WTC11 (cell line): ENCODE measurements around the gene PUSL1.

Source experiments
- CREB1 ChIP-seq: sonication (generic); formaldehyde crosslinking; IDR thresholded peaks from 2 replicates; pipeline ENCODE4 v1.8.0; 2023; ENCODE audit warnings: mild to moderate bottlenecking, missing genetic modification reagents
- ETV6 ChIP-seq: sonication (generic); formaldehyde crosslinking; IDR thresholded peaks from 2 replicates; pipeline ENCODE4 v1.8.1; 2022; ENCODE audit warnings: mild to moderate bottlenecking, missing genetic modification reagents
- IRF2 ChIP-seq: sonication (generic); formaldehyde crosslinking; IDR thresholded peaks from 2 replicates; pipeline ENCODE4 v1.8.0; 2022; ENCODE audit warnings: low read depth, missing genetic modification reagents, borderline replicate concordance
- MXD4 ChIP-seq: fragments of 250-450 bp; sonication (Bioruptor Pico); IDR thresholded peaks from 2 replicates; pipeline ENCODE4 v1.8.0; 2021; ENCODE audit warnings: mild to moderate bottlenecking, moderate library complexity, borderline replicate concordance
- OVOL2 ChIP-seq: fragments of 250-450 bp; sonication (Bioruptor Pico); IDR thresholded peaks from 2 replicates; pipeline ENCODE4 v1.9.0; 2021; ENCODE audit warnings: mild to moderate bottlenecking, borderline replicate concordance
- SP1 ChIP-seq: sonication (generic); formaldehyde crosslinking; conservative IDR thresholded peaks from 2 replicates; pipeline ENCODE4 v1.8.1; 2022; ENCODE audit warnings: missing genetic modification reagents
- TF ChIP-seq, protein P1 (sequence below): fragments of 200-600 bp; IDR thresholded peaks from 2 replicates; pipeline ENCODE4 v1.8.0; 2022; ENCODE audit warnings: antibody characterized with exemption
- TF ChIP-seq, protein P2 (sequence below): sonication (generic); formaldehyde crosslinking; IDR thresholded peaks from 2 replicates; pipeline ENCODE4 v1.8.1; 2022; ENCODE audit warnings: low read depth, mild to moderate bottlenecking, moderate library complexity, missing genetic modification reagents, borderline replicate concordance
- TF ChIP-seq, protein P3 (sequence below): sonication (generic); formaldehyde crosslinking; conservative IDR thresholded peaks from 2 replicates; pipeline ENCODE4 v1.8.1; 2022; ENCODE audit warnings: mild to moderate bottlenecking, missing genetic modification reagents
- TF ChIP-seq, protein P4 (sequence below): sonication (generic); formaldehyde crosslinking; IDR thresholded peaks from 2 replicates; pipeline ENCODE4 v1.8.1; 2023; ENCODE audit warnings: mild to moderate bottlenecking, moderate library complexity, missing genetic modification reagents
- TF ChIP-seq, protein P5 (sequence below): sonication (generic); formaldehyde crosslinking; IDR thresholded peaks from 2 replicates; pipeline ENCODE4 v1.8.0; 2023; ENCODE audit warnings: missing genetic modification reagents, mild to moderate bottlenecking, borderline replicate concordance
- TF ChIP-seq, protein P6 (sequence below): sonication (generic); formaldehyde crosslinking; IDR thresholded peaks from 2 replicates; pipeline ENCODE4 v1.8.0; 2022; ENCODE audit warnings: mild to moderate bottlenecking, missing genetic modification reagents

DNA sequence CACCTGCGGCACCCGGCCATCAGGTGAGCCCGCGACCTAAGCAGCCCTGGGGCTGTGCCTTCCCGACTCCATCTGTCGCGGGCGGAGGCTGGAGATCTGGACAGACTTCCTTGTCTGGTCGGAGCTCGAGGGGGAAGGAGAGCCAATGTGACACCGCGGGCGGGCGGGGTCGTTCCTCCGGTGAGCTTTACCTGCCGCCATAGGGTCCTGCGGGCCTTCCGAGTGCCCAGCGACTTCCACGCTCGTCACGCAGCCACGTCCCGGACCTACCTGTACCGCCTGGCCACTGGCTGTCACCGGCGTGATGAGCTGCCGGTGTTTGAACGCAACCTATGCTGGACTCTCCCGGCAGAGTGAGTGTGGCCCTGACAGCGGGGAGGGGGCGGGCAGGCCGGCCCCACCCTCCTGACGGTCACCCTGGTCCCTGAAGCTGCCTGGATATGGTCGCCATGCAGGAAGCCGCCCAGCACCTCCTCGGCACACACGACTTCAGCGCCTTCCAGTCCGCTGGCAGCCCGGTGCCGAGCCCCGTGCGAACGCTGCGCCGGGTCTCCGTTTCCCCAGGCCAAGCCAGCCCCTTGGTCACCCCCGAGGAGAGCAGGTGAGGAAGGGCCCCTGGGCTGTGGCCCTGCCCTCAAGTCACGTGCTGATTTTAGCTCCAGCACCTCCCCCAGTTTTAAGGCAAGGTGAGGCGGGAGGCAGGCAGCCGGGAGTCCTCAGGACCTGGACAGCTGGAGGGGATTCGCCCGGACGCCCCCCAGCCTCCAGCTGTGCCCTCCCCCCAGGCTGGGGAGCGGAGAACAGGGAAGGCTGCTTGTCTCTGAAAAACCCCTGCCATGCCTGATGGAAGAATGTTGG lies 1.1 kb downstream of the PUSL1 start:
- TF ChIP-seq, protein P1, sequence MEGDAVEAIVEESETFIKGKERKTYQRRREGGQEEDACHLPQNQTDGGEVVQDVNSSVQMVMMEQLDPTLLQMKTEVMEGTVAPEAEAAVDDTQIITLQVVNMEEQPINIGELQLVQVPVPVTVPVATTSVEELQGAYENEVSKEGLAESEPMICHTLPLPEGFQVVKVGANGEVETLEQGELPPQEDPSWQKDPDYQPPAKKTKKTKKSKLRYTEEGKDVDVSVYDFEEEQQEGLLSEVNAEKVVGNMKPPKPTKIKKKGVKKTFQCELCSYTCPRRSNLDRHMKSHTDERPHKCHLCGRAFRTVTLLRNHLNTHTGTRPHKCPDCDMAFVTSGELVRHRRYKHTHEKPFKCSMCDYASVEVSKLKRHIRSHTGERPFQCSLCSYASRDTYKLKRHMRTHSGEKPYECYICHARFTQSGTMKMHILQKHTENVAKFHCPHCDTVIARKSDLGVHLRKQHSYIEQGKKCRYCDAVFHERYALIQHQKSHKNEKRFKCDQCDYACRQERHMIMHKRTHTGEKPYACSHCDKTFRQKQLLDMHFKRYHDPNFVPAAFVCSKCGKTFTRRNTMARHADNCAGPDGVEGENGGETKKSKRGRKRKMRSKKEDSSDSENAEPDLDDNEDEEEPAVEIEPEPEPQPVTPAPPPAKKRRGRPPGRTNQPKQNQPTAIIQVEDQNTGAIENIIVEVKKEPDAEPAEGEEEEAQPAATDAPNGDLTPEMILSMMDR, result no peak
- TF ChIP-seq, protein P2, sequence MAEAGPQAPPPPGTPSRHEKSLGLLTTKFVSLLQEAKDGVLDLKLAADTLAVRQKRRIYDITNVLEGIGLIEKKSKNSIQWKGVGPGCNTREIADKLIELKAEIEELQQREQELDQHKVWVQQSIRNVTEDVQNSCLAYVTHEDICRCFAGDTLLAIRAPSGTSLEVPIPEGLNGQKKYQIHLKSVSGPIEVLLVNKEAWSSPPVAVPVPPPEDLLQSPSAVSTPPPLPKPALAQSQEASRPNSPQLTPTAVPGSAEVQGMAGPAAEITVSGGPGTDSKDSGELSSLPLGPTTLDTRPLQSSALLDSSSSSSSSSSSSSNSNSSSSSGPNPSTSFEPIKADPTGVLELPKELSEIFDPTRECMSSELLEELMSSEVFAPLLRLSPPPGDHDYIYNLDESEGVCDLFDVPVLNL (CRISPR knock-in tag), result no peak
- TF ChIP-seq, protein P3, sequence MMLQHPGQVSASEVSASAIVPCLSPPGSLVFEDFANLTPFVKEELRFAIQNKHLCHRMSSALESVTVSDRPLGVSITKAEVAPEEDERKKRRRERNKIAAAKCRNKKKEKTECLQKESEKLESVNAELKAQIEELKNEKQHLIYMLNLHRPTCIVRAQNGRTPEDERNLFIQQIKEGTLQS (CRISPR knock-in tag), result no peak
- TF ChIP-seq SP1 (CRISPR knock-in tag) (no peak), CREB1 (CRISPR knock-in tag) (no peak), MXD4 (CRISPR knock-in tag) (no peak), ETV6 (CRISPR knock-in tag) (no peak), OVOL2 (CRISPR knock-in tag) (no peak), IRF2 (CRISPR knock-in tag) (no peak)
- TF ChIP-seq, protein P4, sequence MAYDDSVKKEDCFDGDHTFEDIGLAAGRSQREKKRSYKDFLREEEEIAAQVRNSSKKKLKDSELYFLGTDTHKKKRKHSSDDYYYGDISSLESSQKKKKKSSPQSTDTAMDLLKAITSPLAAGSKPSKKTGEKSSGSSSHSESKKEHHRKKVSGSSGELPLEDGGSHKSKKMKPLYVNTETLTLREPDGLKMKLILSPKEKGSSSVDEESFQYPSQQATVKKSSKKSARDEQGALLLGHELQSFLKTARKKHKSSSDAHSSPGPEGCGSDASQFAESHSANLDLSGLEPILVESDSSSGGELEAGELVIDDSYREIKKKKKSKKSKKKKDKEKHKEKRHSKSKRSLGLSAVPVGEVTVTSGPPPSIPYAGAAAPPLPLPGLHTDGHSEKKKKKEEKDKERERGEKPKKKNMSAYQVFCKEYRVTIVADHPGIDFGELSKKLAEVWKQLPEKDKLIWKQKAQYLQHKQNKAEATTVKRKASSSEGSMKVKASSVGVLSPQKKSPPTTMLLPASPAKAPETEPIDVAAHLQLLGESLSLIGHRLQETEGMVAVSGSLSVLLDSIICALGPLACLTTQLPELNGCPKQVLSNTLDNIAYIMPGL (CRISPR knock-in tag), result no peak
- TF ChIP-seq, protein P5, sequence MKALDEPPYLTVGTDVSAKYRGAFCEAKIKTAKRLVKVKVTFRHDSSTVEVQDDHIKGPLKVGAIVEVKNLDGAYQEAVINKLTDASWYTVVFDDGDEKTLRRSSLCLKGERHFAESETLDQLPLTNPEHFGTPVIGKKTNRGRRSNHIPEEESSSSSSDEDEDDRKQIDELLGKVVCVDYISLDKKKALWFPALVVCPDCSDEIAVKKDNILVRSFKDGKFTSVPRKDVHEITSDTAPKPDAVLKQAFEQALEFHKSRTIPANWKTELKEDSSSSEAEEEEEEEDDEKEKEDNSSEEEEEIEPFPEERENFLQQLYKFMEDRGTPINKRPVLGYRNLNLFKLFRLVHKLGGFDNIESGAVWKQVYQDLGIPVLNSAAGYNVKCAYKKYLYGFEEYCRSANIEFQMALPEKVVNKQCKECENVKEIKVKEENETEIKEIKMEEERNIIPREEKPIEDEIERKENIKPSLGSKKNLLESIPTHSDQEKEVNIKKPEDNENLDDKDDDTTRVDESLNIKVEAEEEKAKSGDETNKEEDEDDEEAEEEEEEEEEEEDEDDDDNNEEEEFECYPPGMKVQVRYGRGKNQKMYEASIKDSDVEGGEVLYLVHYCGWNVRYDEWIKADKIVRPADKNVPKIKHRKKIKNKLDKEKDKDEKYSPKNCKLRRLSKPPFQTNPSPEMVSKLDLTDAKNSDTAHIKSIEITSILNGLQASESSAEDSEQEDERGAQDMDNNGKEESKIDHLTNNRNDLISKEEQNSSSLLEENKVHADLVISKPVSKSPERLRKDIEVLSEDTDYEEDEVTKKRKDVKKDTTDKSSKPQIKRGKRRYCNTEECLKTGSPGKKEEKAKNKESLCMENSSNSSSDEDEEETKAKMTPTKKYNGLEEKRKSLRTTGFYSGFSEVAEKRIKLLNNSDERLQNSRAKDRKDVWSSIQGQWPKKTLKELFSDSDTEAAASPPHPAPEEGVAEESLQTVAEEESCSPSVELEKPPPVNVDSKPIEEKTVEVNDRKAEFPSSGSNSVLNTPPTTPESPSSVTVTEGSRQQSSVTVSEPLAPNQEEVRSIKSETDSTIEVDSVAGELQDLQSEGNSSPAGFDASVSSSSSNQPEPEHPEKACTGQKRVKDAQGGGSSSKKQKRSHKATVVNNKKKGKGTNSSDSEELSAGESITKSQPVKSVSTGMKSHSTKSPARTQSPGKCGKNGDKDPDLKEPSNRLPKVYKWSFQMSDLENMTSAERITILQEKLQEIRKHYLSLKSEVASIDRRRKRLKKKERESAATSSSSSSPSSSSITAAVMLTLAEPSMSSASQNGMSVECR (CRISPR knock-in tag), result no peak; the same call in 1 of the 2 replicates
- TF ChIP-seq, protein P6, sequence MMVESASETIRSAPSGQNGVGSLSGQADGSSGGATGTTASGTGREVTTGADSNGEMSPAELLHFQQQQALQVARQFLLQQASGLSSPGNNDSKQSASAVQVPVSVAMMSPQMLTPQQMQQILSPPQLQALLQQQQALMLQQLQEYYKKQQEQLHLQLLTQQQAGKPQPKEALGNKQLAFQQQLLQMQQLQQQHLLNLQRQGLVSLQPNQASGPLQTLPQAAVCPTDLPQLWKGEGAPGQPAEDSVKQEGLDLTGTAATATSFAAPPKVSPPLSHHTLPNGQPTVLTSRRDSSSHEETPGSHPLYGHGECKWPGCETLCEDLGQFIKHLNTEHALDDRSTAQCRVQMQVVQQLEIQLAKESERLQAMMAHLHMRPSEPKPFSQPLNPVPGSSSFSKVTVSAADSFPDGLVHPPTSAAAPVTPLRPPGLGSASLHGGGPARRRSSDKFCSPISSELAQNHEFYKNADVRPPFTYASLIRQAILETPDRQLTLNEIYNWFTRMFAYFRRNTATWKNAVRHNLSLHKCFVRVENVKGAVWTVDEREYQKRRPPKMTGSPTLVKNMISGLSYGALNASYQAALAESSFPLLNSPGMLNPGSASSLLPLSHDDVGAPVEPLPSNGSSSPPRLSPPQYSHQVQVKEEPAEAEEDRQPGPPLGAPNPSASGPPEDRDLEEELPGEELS, result no peak
